Hematopoietic multipotent progenitor cell treated with erythropoietin and hydrocortisone succinate and interleukin-3 and kit ligand, for 4 days (in vitro differentiated cells): ENCODE data around the gene DHDH.
"Not testable (repeated sequence)": the region's sequence is repeated elsewhere in the genome, so short reads cannot be mapped to it uniquely, and the experiment has no call there.

Source experiments
- DNase-seq: peaks from one replicate; pipeline ENCODE4 v3.0.0-alpha.2; 2015

The DHDH gene

DNA sequence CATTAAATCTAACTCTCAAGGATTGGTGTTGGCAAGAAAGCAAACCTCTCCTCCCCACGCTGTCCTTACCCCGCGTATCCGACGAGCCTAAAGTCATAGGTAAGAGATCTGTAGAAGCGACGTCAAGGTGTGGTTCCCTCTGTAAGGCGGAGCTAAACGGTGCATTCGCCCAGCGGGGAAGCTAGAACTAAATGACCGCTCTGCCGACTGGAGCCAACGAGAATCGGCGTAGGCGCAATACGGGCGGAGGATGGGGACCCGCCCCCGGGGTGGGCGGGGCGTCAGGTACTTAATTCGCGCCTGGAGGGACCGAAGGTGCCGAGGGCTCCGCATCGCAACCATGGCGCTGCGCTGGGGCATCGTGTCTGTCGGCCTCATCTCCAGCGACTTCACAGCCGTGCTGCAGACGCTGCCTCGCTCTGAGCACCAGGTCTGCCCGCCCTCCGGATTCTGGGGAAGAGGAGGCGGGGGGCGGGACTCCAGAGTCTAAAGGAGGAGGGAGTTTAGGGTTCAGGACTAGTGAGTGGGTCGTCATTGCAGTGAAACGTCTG lies at the start of gene DHDH:
TSS of gene DHDH (plus strand) at position 318 of the 551 bp plus-strand sequence. CDS start at position 341, 23 bp downstream.
- peak; percentile 87 for DNase-seq

GRCh38 chr19:48883726-48884125 lies 49.8 kb upstream of the DHDH start:
- no peak for DNase-seq

DNA sequence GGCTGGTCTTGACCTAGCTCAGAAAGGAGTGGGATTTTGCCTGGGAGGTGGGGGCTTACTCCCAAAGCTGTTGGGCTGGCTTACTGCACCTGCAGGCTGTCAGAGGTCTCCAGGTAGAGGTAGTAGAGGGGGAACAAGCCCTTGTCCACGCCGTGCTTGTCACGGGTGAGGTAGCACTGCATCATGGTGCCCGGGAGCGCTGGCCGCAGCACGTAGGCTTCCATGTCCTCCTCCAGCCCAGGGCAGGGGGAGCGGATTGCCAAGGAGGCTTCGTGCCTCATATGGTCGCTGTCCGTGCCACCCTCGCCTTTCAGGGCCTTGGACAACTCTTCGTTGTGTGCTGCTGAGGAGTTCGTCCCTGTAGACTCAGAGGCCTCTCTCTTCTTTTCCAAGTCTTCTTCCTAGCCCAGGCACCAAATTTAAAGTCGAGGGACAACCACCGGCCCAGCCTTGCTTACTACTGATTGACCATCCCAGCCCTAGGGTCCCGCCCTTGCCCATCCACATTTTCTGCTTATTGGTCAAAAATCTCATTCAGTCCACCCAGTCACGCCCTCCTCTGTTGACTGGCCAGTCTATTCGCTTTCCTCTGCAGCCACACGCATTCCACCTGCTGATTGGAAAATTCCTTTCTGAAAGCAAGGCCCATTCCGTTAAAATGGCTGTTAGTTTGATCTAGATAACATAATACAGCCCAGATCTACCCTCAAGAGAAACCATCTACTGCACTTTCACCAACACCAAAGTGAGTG lies 45.5 kb upstream of the DHDH start:
- DNase-seq: no peak

DNA sequence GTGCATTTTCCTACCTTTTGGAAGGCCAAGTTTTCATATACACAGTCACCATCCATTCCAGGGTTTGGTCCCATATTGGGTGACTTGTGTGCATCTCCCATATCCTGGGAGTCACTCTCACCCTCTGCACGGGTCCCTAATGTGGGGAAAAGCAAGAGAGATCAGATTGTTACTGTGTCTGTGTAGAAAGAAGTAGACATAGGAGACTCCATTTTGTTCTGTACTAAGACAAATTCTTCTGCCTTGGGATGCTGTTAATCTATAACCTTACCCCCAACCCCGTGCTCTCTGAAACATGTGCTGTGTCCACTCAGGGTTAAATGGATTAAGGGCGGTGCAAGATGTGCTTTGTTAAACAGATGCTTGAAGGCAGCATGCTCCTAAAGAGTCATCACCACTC lies 44.0 kb upstream of the DHDH start:
- DNase-seq: not testable (repeated sequence)

DNA sequence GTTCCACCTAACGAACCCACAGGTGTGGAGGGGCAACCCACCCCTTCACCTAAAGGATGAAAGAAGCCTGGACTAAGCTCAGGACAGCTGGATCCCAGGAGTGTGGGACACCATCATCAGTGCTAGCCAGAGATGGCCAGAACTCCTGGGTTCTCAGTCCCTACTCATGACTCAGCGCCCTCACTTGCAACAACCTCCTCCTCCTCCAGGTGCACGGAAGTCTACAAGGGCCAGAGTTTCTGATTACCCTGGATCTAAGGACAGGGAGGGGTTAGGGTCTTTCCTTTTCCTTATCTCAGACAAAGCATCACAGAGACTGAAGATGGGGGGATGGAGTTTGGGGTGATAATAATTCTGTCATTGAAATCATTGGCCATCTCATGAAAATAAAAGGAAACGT lies 42.9 kb upstream of the DHDH start:
- DNase-seq: no peak

GRCh38 chr19:48895226-48895625 lies 38.3 kb upstream of the DHDH start:
- no peak for DNase-seq

GRCh38 chr19:48896191-48896720 lies 37.2 kb upstream of the DHDH start:
- peak; percentile 91 for DNase-seq

DNA sequence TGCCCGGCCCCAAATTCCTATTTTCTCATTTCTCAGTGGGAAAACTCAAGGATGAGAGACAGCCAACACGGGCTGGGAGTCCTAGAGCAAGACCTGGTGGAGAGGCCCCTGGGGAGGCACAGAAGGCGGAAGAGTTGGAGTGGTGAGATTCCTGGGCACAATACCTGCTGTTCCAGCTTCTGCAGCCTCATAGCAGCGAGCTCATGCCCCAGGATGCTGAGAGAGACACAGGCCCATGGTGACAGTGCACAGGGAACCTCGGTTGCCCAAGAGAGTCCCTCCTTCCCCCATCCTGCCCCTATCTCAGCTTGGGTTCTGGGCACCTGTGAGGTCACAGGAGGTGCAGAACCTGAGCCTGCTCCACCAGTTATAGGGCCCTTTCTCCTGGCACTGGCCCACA lies 36.3 kb upstream of the DHDH start:
- no peak for DNase-seq

GRCh38 chr19:48899386-48899749 lies 34.1 kb upstream of the DHDH start:
- not testable (repeated sequence) for DNase-seq

DNA sequence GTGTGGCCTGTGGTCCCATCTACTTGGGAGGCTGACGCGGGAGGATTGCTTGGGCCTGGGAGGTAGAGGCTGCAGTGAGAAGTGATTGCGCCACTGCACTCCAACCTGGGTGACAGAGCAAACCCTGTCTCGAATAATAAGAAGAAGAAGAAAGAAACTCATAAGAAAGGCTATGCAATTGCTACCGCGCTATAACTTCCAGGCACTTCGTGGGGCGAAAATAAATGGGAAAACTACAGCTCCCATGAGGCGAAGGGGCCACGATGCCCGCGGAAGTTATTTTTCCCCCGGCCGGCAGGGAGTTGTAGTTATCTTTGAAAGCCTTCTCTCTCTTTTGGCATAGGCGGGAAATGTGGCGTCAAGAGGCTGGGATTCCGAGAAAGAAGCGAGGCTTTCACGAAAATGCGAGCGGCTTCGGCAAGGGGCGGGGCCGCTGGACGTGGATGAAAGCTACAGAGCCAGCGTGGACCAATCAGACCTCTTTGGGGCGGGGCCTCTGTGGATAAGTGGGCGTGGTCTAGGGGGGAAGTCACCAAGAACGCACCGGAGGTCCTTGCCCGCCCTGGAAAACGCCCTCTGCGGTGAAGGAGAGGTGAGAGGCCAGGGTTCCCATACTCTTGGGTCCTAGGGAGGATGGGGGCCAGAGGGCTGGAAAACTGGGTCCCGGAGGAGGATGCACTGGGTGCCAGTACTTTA lies 33.6 kb upstream of the DHDH start, which contains the start of gene NUCB1:
TSS of gene NUCB1 (plus strand) at position 532 of the 696 bp plus-strand sequence. CDS start 485 bp downstream, outside the sequence.
- peak; percentile 100 for DNase-seq

DNA sequence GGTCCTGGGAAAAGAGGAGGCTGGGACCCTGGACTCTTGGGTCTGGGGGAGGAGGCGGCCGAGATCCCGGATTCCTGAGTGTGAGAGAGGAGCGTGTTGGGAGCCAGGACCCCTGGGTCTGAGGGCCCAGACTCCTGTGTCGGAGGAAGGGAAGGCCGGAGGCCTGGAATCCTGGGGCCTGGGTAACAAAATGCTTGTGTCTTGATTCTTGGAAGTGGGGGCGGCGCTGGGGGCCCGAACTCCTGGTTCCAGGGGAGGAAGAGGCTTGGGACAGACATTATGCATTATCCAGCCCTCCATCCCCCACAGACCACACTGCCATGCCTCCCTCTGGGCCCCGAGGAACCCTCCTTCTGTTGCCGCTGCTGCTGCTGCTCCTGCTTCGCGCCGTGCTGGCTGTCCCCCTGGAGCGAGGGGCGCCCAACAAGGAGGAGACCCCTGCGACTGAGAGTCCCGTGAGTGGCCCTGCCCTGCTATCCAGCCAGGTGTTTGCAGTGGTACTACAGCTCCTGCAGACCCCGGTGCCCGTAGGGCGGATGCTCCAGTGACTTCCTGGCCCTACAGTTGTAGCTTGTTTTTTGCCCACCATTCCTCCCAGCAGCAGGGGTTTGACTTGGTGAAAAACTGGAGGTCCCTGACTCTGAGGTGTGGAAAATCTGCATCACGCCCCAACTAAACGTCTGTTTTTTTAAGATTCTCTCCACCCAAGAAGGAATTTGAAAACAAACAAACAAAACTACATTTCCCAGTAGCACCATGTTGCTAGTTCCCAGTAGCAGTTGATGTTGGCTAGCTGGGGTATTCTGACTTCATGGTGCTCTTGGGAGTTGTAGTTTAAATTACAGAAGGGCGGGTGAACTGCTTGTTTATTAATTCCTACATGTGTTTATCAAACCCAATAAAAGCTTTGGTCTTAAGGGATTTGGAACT lies 32.8 kb upstream of the DHDH start:
- DNase-seq: peak; percentile 83

- DNase-seq: not testable (repeated sequence)
Observed at GRCh38 chr19:48902291-48902690, 31.2 kb upstream of the DHDH start.

DNA sequence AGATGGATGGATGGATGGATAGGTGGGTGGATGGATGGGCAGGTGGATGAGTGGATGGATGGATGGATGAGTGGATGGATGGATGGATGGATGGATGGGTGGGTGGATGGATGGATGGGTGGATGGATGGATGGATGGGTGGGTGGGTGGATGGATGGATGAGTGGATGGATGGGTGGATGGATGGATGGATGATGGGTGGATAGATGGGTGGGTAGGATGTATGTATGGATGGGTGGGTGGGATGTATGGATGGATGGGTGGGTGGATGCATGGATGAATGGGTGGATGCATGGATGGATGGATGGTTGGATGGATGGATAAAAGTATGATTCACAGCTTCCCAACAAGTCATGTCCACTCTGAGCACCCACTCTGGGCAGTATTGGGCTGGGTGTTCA lies 29.7 kb upstream of the DHDH start:
- not testable (repeated sequence) for DNase-seq

DNA sequence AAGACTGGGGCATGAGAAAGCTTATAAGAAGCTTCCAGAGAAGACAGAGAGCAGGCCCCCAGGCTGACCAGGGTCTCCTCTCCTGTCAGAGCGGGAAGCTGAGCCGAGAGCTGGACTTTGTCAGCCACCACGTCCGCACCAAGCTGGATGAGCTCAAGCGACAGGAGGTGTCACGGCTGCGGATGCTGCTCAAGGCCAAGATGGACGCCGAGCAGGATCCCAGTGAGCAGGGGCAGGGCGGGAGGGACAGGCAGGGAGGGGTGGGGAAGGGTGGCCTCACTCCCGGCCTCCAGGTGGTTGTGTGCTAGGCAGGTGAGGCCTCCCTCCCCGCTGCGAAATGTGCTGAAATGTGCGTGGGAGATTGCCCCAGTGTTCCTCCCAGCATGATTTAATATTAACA lies 27.8 kb upstream of the DHDH start:
- DNase-seq: no peak

- DNase-seq: no peak
Observed at GRCh38 chr19:48906324-48906723, 27.2 kb upstream of the DHDH start.

GRCh38 chr19:48907671-48908070 lies 25.8 kb upstream of the DHDH start:
- no peak for DNase-seq

DNA sequence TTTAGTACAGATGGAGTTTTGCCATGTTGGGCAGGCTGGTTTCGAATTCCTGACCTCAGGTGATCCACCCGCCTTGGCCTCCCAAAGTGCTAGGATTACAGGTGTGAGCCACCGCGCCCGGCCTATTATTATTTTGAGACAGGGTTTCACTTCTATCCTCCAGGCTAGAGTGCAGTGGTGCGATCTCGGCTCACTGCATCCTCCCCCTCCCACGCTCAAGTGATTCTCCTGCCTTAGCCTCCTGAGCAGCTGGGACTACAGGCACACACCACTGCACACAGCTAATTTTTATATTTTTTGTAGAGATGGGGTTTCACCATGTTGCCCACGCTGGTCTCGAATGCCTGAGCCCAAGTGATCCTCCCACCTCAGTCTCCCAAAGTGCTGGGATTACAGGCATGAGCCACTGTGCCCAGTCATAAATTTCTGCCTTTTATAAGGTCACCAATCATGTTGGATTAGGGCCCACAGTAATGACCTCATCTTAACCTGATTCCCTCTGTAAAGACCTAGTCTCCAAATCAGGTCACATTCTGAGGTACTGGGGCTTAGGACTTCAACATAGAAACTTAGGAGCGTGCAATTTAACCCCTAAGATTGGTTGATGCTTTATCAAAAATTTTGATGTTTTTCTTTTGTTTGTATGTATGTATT lies 23.9 kb upstream of the DHDH start:
- not testable (repeated sequence) for DNase-seq

GRCh38 chr19:48910803-48911202 lies 22.7 kb upstream of the DHDH start:
- DNase-seq: no peak

DNA sequence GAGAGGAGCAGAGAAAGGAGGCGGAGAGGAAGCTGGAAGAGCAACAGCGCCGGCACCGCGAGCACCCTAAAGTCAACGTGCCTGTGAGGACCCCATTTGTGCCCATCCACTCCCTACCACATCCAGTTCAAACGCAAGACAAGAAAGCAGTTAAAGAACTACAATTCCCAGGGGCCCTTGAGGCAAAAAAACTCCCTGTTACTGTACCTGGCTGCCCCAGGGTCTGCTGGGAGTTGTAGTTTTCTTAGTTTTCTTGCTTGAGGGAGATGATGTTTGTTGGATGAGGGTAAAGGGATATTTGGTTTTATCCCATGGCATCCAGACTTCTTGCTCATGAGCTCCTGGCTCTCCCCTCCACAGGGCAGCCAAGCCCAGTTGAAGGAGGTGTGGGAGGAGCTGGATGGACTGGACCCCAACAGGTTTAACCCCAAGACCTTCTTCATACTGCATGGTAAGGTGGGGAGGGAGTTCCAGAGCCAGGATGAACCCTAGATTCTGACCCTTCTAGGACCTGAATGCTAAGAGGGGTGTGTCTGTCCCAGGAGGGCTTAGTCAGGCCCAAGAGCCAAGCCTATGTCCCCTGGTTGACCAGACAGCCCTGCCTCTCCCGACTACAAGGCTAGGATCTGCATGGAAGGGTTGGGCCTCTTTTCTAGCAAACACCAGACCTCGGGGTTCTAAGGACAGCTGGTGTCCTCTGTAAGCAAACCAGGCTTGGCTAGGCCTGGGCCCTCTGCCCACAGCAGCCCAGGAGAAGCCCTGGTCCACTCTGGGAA lies 20.2 kb upstream of the DHDH start:
- DNase-seq: peak; percentile 72

GRCh38 chr19:48914181-48914580 lies 19.3 kb upstream of the DHDH start:
- DNase-seq: no peak

GRCh38 chr19:48915757-48916156 lies 17.7 kb upstream of the DHDH start:
- DNase-seq: no peak
